Activated T-helper 17 cell treated with anti-CD3 and anti-CD28 coated beads, Interleukin-2, amount 50 U/mL, for 72 hours (primary cell): Measurements from ENCODE around the gene ZBTB14. TPM values are rescaled to one million over a fixed set of nuclear protein-coding genes. Genes with fewer than 3 reads are reported as not detected.
A peak's percentile ranks its signal among the peaks of the same experiment; 100 is the strongest.

Experiments used
- ATAC-seq: fragments of 150-1000 bp; cut with Tn5 transposase; replicated peaks from 2 replicates; pipeline ENCODE4 v1.10.0; 2021; ENCODE audit warnings: mild to moderate bottlenecking, moderate library complexity
- H3K27ac Mint-ChIP-seq: one replicate; pipeline ENCODE4 v1.8.0; 2022; ENCODE audit warnings: mixed read lengths
- H3K27me3 Mint-ChIP-seq: one replicate; pipeline ENCODE4 v1.8.0; 2022; ENCODE audit warnings: mixed read lengths
- H3K36me3 Mint-ChIP-seq: one replicate; pipeline ENCODE4 v1.8.0; 2022; ENCODE audit warnings: low read depth, mild to moderate bottlenecking, mixed read lengths
- H3K4me1 Mint-ChIP-seq: one replicate; pipeline ENCODE4 v1.8.0; 2022; ENCODE audit warnings: mixed read lengths
- H3K4me3 Mint-ChIP-seq: one replicate; pipeline ENCODE4 v1.8.0; 2022; ENCODE audit warnings: mild to moderate bottlenecking, mixed read lengths
- H3K9me3 Mint-ChIP-seq: one replicate; pipeline ENCODE4 v1.8.0; 2022; ENCODE audit warnings: mixed read lengths
- total RNA-seq, 2 donors: library from RNA; stranded (reverse); gene quantifications; one replicate each; pipeline ENCODE4 v1.2.3, GENCODE V29; 2022

The ZBTB14 gene
- total RNA-seq = 10 to 100 TPM; 13.2 to 16.1 TPM

- H3K27me3 Mint-ChIP-seq = no peaks in the 10 kb centered on the region
- H3K4me3 Mint-ChIP-seq = peak within 1 kb of the TSS; percentile 97
- peak; percentile 54 for ATAC-seq
- H3K9me3 Mint-ChIP-seq = no peaks in the 10 kb centered on the region
- H3K4me1 Mint-ChIP-seq = peaks cover 28% of the 10 kb centered on the region
- peak within 1 kb of the TSS; percentile 97 for H3K27ac Mint-ChIP-seq
- peaks cover 41% of the 10 kb centered on the region for H3K36me3 Mint-ChIP-seq
These were observed at the start of gene ZBTB14 for GRCh38 chr18:5295231-5295920. Gene ZBTB14 (minus strand): TSS chr18:5295726. CDS start chr18:5293246, 2,480 bp downstream.

GRCh38 chr18:5339202-5339834 is 43.8 kb upstream of the ZBTB14 start:
- Mint-ChIP-seq H3K4me3 (no peak overlapping the region), H3K9me3 (no peaks in the 10 kb centered on the region), H3K27ac (no peak overlapping the region), H3K4me1 (no peaks in the 10 kb centered on the region), H3K36me3 (no peaks in the 10 kb centered on the region), H3K27me3 (peaks cover 20% of the 10 kb centered on the region)
- no peak for ATAC-seq

- no peak overlapping the region for H3K4me3 Mint-ChIP-seq
- ATAC-seq = no peak
- no peaks in the 10 kb centered on the region for H3K4me1 Mint-ChIP-seq
- H3K27me3 Mint-ChIP-seq = no peaks in the 10 kb centered on the region
- no peaks in the 10 kb centered on the region for H3K36me3 Mint-ChIP-seq
- H3K9me3 Mint-ChIP-seq = no peaks in the 10 kb centered on the region
- H3K27ac Mint-ChIP-seq = no peak overlapping the region
These were observed 39.0 kb upstream of the ZBTB14 start for GRCh38 chr18:5334456-5335075.

- no peaks in the 10 kb centered on the region for H3K4me1 Mint-ChIP-seq
- no peaks in the 10 kb centered on the region for H3K27me3 Mint-ChIP-seq
- no peak overlapping the region for H3K4me3 Mint-ChIP-seq
- no peak for ATAC-seq
- H3K27ac Mint-ChIP-seq = no peak overlapping the region
- H3K36me3 Mint-ChIP-seq = no peaks in the 10 kb centered on the region
- H3K9me3 Mint-ChIP-seq = no peaks in the 10 kb centered on the region
These were observed 22.7 kb upstream of the ZBTB14 start for GRCh38 chr18:5318061-5318700.

GRCh38 chr18:5317186-5317585 is 21.7 kb upstream of the ZBTB14 start:
- no peak overlapping the region for H3K27ac Mint-ChIP-seq
- H3K4me3 Mint-ChIP-seq = no peak overlapping the region
- H3K9me3 Mint-ChIP-seq = no peaks in the 10 kb centered on the region
- no peaks in the 10 kb centered on the region for H3K27me3 Mint-ChIP-seq
- no peaks in the 10 kb centered on the region for H3K36me3 Mint-ChIP-seq
- no peak for ATAC-seq
- H3K4me1 Mint-ChIP-seq = no peaks in the 10 kb centered on the region

GRCh38 chr18:5315838-5316237 is 20.3 kb upstream of the ZBTB14 start:
- no peaks in the 10 kb centered on the region for H3K9me3 Mint-ChIP-seq
- no peaks in the 10 kb centered on the region for H3K27me3 Mint-ChIP-seq
- no peak overlapping the region for H3K4me3 Mint-ChIP-seq
- no peaks in the 10 kb centered on the region for H3K4me1 Mint-ChIP-seq
- H3K27ac Mint-ChIP-seq = no peak overlapping the region
- H3K36me3 Mint-ChIP-seq = no peaks in the 10 kb centered on the region
- no peak for ATAC-seq

GRCh38 chr18:5311301-5311989 is 15.9 kb upstream of the ZBTB14 start:
- H3K36me3 Mint-ChIP-seq = no peaks in the 10 kb centered on the region
- no peaks in the 10 kb centered on the region for H3K27me3 Mint-ChIP-seq
- ATAC-seq = no peak
- H3K4me1 Mint-ChIP-seq = peaks cover 6% of the 10 kb centered on the region
- no peak overlapping the region for H3K4me3 Mint-ChIP-seq
- no peaks in the 10 kb centered on the region for H3K9me3 Mint-ChIP-seq
- no peak overlapping the region for H3K27ac Mint-ChIP-seq

- H3K9me3 Mint-ChIP-seq = no peaks in the 10 kb centered on the region
These were observed 14.5 kb upstream of the ZBTB14 start for GRCh38 chr18:5309888-5310470.

GRCh38 chr18:5305835-5306234 is 10.3 kb upstream of the ZBTB14 start:
- H3K27me3 Mint-ChIP-seq = peaks cover 26% of the 10 kb centered on the region
- no peak for ATAC-seq

More at GRCh38 chr18:5309888-5310470, 14.5 kb upstream of the ZBTB14 start:
- Mint-ChIP-seq H3K4me3 (peak overlapping the region; percentile 71), H3K27me3 (no peaks in the 10 kb centered on the region), H3K36me3 (no peaks in the 10 kb centered on the region), H3K27ac (peak overlapping the region; percentile 33), H3K4me1 (peaks cover 6% of the 10 kb centered on the region)
- ATAC-seq = peak; percentile 83

GRCh38 chr18:5304232-5304631 is 8.7 kb upstream of the ZBTB14 start:
- no peaks in the 10 kb centered on the region for H3K36me3 Mint-ChIP-seq
- no peaks in the 10 kb centered on the region for H3K4me1 Mint-ChIP-seq
- no peak overlapping the region for H3K4me3 Mint-ChIP-seq
- H3K9me3 Mint-ChIP-seq = no peaks in the 10 kb centered on the region
- ATAC-seq = no peak
- H3K27ac Mint-ChIP-seq = no peak overlapping the region
- peaks cover 26% of the 10 kb centered on the region for H3K27me3 Mint-ChIP-seq

More at GRCh38 chr18:5305835-5306234, 10.3 kb upstream of the ZBTB14 start:
- no peaks in the 10 kb centered on the region for H3K36me3 Mint-ChIP-seq
- no peak overlapping the region for H3K27ac Mint-ChIP-seq
- no peak overlapping the region for H3K4me3 Mint-ChIP-seq
- H3K4me1 Mint-ChIP-seq = peaks cover 6% of the 10 kb centered on the region
- no peaks in the 10 kb centered on the region for H3K9me3 Mint-ChIP-seq

GRCh38 chr18:5303636-5304035 is 8.1 kb upstream of the ZBTB14 start:
- Mint-ChIP-seq H3K36me3 (no peaks in the 10 kb centered on the region), H3K4me1 (no peaks in the 10 kb centered on the region), H3K27me3 (peaks cover 26% of the 10 kb centered on the region), H3K9me3 (no peaks in the 10 kb centered on the region), H3K27ac (no peak overlapping the region), H3K4me3 (no peak overlapping the region)
- no peak for ATAC-seq

GRCh38 chr18:5302606-5303005 is 7.1 kb upstream of the ZBTB14 start:
- Mint-ChIP-seq H3K9me3 (no peaks in the 10 kb centered on the region), H3K36me3 (no peaks in the 10 kb centered on the region), H3K4me1 (no peaks in the 10 kb centered on the region), H3K27ac (no peak overlapping the region), H3K27me3 (peaks cover 26% of the 10 kb centered on the region), H3K4me3 (no peak overlapping the region)
- no peak for ATAC-seq

GRCh38 chr18:5300476-5301010 is 5.0 kb upstream of the ZBTB14 start:
- peaks cover 8% of the 10 kb centered on the region for H3K4me1 Mint-ChIP-seq
- H3K27ac Mint-ChIP-seq = no peak overlapping the region
- no peak for ATAC-seq

More at GRCh38 chr18:5300476-5301010, 5.0 kb upstream of the ZBTB14 start:
- no peak overlapping the region for H3K4me3 Mint-ChIP-seq
- peaks cover 26% of the 10 kb centered on the region for H3K27me3 Mint-ChIP-seq
- no peaks in the 10 kb centered on the region for H3K9me3 Mint-ChIP-seq
- H3K36me3 Mint-ChIP-seq = peaks cover 5% of the 10 kb centered on the region
